Hypothalamus (tissue), 51 donors: ENCODE results near the gene CABP5.

Experiments
- DNase-seq, 51 donors: peaks; one replicate each; lab custom pipeline; 2025; lab: John Stamatoyannopoulos, UW

Gene CABP5

DNA sequence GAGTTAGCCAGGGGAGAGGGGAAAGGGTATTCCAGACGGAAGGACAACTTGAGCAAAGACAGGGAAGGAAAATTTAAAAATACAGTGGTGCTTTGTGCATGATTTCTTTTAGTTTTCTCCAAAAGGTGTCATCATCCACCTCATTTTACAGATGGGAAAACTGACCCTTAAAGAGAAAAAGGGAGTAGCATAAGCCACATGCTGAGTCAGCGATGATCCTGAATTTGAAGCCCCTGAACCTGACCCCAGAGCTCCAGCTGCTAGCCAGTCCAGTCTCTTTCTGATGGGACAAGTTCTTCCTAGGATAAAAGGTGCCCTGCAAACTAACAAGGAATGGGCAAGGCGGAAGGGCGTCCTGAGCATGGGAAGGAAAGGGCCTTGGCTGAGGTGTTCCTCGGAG lies 10.3 kb downstream of the CABP5 start:
- DNase-seq: no peak

DNA sequence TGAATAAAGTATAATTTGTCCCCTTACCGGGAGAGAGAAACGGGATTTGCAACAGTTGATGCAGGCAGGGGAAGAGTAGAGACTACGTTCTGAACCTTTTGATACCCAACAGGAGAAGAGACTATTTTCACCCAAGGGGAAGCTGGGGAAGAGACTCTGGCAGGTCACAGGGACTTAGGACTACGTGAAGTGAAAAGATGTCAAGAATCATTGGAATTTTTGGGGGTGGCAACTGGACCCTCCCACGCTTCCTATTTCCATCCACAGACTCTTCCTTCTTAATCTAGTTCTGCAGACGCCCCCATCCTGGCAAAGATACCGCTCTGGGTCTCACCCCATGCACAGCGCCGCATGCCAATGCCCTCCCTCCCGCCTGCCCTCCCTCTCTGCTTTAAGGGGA lies 13.8 kb downstream of the CABP5 start:
- DNase-seq: no peak

DNA sequence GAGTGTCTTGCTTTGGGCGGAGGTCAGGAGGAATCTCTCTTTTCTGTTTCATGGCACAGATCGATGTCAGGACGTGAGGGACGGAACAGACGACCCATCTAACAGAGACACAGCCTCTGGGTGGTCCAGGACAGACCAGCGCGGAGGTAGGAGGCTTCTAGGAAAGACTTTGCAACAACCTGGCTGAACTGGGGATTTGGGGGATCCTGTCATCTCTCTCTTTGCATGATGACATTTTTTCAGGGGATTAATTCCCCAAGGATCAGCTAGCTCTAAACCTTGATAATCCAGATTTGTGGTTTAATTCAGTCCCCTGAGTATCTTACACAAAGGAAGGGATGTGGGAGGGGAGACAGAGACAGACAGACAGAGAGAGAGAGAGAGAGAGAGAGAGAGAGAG lies 14.4 kb downstream of the CABP5 start:
- DNase-seq: no peak

DNA sequence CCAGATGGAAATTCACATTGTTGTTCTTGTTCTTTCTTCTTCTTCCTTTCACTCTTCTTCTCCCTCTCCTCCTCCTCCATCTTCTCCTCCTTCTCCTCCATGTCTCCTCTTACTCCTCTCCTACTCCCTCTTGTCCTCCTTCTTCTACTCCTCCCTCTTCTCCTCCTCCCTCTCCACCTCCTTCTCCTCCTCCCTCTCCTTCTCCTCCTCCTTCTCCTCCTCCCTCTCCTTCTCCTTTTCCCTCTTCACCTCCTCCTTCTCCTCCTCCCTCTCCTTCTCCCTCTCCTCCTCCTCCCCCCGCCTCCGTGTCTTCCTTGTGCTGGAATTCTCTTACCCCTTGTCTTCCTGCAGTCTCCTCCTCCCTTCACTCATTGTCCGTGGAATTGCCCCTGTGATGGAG lies 18.4 kb downstream of the CABP5 start:
- no peak for DNase-seq

DNA sequence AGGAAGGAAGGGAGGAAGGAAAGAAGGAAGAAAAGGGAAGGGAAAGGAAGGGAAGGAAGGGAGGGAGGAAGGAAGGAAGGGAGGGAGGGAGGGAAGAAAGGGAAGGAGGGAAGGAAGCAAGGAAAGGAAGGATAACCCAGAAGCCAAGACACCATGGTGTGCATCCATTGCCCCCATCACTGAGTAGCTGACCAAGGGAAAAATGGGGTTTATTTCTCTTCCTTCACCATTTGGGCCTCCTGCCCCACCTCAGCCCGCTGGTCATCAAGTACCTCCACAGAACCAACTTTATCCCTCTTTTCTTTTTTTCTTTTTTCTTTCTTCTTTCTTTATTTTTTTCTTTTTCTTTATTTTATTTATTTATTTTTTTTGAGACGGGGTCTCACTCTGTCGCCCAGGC lies 20.4 kb downstream of the CABP5 start:
- DNase-seq: no peak

DNA sequence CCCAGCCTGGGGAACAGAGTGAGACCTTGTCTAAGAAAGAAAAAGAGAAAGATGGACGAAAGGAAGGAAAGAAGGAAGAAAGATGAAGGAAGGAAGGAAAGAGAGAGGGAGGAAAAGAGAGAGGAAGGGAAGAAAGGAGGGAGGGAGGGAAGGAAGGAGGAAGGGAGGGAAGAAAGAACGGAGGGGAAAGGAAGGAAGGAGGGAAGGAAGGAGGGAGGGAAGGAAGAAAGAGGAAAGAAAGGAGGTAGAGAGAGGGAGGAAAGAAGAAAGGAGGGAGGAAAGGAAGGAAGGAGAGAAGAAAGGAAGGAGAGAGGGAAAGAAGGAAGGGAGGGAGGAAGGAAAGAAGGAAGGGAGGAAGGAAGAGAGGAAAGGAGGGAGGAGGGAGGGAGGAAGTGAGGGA lies 20.9 kb downstream of the CABP5 start:
- DNase-seq: no peak

DNA sequence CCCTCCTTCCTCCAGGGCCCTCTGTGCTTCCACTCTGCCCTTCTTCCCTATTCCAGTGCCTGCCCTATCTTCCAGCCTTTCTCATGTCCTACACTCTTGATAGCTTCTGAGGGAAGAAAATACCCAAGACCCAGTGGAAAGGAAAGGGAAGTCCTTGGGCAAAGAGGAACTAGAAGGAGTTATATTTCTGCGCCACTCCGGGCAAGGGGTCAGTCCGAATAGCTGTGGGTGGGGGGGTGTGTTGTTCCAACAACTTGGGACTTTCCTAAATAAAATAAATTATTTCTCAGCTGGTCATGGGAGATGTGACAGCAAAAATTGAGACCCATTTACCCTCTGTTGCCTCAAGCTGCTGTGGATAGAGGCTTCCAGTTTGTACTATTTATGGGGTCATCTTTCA lies 23.2 kb downstream of the CABP5 start:
- no peak for DNase-seq

DNA sequence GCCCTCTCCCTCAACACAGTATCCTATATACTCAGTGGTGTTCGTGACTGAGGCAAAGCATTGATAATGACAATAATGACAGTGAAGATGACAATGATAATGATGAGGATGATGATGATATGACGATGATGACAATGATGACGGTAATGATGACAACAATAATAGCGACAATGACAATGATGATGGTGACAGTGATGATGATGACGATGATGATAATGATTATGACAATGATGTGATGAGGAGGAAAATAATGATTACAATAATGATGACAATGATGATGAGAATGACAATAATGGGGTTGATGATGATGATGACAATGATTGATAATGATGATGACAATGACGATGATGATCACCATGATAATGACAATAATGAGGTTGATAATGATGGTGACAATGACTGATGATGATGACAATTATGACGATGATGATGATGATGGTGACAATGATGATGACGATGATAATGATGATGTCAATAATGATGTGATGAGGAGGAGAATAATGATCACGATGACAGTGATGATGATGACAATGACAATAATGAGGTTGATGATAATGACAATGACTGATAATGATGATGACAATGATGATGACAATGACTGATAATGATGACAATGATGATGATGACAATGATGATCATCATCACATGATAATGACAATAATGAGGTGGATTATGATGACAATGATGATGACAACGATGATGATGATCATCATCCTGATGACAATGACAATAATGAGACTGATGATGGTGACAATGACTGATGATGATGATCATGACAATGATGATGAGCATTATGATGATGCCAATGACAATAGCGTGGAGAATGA lies 32.7 kb downstream of the CABP5 start:
- no peak for DNase-seq

DNA sequence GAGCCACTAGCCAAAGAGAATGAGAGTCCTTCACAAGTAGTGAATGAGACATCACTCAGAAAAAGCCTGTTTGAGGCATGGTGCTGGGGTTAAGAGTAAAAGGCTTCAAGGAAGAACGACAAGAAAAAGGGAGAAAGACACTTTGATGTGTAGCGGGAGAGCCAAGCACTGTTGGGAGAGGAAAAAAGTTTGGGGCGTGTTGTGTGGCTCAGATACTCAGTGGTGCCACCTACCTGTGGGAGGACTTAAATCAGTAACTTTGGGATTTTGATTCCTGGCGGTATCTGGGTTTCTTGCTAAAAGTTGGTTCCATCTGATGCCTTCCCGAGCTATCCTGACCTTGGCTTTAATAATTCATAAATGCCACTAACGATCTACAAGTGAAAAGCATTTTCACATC lies 37.1 kb downstream of the CABP5 start:
- DNase-seq: no peak

DNA sequence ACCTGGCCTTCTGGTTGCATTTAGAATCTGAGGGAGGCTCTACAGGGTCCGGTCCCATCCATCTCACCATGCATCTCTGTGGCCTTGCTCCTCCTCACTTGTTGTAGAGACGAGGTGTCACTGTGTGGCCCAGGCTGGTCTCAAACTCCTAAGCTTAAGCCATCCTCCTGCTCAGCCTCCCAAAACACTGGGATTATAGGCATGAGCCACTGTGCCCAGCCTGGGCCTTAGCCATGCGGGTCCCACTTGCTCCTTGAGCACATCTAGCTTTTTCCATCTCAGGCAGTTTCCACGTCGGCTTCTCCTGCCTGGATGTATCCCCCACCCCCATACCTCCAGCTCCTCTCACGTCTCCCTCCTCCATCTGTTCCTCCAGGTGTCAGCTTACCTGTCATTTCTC lies 39.6 kb downstream of the CABP5 start:
- DNase-seq: no peak

DNA sequence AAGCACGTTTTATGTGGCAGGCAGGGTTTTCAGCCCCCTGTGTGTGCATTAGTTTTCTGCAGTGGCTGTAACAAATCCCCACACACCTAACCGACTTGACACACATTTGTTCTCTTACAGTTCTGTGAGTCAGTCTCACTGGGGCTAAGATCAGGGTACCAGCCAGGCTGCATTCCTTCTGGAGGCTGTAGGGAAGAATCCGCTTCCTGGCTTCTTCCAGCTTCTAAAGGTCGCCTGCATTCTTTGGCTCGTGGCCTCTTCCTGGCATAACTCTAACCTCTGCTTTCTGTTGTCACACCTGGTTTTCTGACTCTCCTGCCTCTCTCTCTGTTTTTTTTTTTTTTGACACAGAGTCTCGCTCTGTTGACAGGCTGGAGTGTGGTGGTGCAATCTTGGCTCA lies 43.0 kb downstream of the CABP5 start:
- no peak for DNase-seq

DNA sequence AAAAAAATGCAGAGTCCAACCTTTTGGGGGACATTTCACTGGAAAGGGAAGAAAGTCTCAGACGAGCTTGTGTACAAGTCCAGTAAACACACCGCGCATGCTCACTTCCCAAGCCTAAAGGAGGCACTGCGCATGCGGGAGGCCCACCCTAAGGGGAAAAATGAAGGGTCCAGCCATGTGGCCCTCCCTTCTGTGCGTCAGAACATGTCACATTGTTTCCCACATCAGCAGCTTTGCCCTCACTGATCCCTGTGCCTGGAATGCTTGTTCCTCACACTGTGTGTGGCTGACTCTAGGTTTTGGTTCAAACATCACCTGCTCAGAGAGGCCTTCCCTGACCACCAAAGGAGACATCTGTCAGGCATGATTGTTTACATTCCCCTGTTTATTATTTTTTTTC lies 45.1 kb downstream of the CABP5 start:
- DNase-seq: no peak

DNA sequence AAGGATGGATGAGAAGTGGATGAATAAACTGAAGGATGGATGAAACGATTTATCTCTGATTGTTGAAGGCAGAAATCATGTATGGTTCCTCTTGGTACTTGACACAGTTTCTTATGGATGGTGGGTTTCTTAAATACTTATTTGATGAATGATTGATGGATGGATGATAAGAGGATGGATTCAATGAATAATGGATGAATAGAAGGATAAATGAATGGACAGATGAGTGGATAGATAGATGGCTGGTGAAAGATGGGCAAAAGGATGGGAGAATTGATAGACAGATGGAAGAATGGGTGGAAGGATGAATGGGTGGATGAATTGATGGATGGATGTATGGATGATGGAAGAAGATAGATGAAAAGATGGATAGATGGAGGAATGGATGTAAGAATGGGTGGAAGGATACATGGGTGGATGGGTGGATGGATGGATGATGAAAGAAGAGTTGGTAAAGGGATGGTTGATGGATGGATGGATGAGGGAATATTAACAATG lies 47.6 kb downstream of the CABP5 start:
- no peak for DNase-seq

DNA sequence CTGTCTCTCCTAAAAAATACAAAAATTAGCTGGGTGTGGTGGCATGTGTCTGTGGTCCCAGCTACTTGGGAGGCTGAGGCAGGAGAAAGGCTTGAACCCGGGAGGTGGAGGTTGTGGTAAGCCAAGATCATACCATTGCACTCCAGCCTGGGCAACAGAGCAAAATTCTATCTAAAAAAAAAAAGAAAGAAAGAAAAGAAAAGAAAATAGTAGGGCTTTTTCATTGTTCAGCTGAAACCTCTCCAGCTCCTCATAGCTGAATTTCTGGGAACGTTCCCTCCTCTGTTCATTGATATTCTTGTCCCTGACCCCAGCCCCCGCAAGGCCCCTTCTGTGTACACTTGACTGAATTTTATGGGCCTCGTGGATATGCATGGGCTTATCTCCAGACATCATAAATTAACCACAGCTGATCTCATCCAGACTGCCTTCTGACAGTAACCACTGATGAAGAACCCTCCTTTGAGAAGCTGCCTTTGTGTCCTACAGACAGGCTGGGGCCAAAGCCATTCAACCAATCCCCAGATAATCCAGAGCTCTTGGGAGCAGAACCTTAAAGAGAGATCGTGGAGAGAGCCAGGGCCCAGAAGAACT lies 49.6 kb downstream of the CABP5 start, which contains the start of gene ELSPBP1:
TSS of gene ELSPBP1 (plus strand) at position 424 of the 594 bp plus-strand sequence. CDS start 14,036 bp downstream, outside the sequence.
- DNase-seq: no peak

DNA sequence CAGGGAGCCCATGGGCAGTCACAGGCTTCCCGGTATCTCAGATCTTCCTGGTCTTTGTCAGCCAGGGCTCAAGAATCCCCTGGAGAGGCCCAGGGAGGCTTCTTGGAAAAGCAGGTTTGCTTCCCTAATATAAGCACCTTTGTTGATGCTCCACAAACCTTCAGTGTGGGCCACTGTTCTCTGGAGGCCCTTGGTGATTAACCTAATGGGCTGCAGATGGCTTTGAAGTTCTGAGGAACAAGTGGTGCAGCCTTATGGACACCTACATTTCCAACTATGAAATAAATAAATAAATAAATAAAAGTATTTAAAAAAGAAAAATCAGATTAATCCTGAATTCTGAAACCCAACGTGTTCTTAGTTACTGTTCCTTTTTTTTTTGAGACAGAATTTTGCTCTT lies 51.8 kb downstream of the CABP5 start, which contains the start of gene BSPH1:
TSS of gene BSPH1 (minus strand) at position 101 of the 400 bp plus-strand sequence. CDS start at position 12, 89 bp downstream.
- DNase-seq: no peak

DNA sequence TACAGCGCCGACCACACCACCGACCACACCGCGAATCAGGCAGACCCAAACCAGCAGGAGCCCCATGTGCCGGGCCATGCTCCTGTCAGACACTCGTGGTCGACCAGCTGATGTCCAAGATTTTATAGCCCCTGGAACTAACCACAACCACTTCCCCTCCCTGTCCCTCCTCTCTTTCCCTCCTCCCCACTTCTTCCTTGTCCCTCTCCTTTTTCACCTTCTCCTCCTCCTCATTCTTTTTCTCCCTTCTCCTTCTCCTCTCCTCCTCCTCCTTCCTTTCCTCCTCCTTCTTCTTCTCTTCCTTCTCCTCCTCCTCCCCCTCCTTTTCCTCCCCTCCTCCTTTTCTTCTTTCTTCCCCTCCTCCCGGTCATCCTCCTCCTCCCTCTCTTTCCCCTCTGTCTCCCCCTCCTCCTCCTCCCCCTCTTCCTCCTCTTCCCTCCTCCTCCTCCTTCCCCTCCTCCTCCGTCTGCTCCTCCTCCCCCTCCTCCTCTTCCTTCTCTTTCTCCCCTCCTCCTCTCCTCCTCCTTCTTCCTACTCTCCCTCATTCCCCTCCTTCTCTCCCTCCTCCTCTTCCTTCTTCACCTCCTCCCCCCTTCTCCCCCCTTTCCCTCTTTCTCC lies 52.6 kb downstream of the CABP5 start:
- DNase-seq: no peak
